ENCODE data around the gene SRI.
"Not testable (repeated sequence)": the region's sequence is repeated elsewhere in the genome, so short reads cannot be mapped to it uniquely, and the experiment has no call there.

Gene SRI

DNA sequence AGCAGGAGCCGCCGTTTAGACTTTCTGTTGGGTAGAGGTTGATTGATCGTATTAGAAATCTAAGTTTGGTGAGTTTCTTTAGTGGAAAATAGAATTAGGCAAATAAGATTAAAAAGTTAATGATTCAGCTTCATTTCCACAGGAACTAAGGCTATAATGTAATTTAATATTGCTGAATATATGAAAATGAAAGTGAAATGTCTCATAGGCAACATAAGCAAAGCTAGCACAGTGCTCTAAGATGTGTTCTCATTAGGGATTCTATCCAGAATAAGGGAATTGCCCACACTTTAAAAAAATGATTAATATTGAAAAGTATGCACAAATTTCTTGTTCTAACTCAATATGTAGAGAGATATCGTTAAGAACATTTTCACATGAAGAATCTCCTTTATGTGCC, 47.0 kb downstream of the SRI start:
- no peak for DNase-seq

DNA sequence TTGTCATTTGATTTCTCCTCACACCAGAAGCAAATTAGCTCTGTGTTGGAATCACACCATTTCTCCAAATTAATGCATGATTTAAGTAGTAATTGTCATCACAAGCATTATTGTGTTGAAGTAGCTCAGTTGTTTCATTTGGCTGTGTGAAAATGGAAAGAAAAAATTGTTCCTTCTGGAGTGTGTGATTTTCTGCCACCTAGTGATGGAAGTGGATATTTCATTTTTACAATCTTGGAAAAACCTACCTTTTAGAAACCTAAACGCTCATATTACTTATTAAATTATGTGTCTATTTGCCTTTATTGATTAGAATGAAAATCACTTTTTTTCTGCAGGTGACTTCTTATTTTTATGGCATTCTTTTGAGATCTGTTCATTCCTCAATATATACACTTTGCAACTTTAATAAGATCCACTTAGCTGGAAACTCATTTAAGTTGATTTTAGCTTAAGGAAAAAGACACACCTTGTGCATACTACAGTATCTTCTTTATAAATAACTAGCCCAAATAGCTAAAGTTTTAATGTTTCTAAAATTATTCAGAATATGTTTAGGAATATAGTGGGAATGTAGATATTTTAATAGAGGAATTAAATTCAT, 50.0 kb downstream of the SRI start:
- DNase-seq, result no peak

DNA sequence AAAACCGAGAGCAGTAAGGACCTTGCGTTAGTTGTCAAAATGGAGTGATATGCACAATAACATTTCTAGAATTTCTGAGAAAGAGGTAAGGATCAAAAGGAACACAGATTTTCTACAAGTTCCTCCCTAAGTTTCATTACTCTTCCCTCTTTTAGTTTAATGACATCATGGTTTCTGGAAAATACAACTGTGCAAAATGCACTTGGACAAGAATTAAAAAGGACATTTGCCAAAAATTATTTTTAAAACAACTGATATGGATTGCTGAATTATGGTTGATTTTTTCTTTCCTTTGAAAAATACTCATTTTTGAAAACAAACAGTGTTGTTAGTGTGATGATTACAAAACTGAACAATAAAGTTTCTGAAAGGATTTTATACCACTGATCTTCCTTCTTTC, 52.1 kb downstream of the SRI start:
- no peak for DNase-seq

DNA sequence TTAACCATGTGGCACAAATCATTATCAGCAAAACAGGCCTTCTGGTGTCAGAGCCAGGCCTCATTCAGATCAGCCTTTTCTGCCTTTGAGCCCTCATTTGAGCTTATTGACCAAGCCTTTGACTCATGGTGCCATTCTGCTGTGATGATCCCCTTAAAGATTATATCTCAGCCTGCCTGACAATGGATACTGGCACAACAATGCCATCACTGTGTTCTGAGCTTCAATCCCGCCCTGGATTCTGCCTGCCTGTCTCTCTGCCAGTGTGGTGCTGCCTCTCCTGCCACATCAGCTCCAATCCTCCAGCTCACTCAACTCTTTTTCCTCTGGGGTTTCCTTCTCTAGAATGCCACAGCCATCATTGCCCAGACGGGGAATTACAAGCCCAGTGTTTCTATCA, 52.6 kb downstream of the SRI start:
- no peak for DNase-seq

DNA sequence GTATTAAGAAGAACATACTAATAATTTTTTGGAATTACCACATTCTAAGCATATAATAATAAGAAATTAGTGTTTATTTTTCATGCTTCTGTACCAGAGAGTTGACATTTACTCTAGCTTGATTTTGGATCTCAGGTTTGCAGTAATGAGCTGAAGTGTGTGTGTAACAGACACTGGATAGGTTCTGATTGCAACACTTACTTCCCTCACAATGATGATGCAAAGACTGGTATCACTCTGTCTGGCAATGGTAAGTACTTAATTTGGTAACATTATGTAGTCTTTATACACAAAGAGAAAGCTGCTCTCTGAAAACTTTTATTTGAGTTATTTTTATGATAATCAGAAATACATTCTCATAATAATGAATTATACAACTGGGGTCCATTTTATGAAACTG, 54.1 kb downstream of the SRI start:
- no peak for DNase-seq

DNA sequence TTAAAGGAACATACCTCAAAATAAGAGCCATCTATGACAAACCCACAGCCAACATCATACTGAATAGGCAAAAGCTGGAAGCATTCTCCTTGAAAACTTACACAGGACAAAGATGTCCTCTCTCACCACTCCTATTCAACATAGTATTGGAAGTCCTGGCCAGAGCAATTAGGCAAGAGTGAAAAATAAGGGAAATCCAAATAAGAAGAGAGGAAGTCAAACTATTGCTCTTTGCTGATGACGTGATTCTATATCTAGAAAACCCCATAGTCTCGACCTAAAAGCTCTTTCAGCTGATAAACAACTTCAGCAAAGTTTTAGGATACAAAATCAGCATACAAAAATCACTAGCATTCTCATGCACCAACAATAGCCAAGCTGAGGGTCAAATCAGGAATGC, 60.1 kb downstream of the SRI start:
- not testable (repeated sequence) for DNase-seq

DNA sequence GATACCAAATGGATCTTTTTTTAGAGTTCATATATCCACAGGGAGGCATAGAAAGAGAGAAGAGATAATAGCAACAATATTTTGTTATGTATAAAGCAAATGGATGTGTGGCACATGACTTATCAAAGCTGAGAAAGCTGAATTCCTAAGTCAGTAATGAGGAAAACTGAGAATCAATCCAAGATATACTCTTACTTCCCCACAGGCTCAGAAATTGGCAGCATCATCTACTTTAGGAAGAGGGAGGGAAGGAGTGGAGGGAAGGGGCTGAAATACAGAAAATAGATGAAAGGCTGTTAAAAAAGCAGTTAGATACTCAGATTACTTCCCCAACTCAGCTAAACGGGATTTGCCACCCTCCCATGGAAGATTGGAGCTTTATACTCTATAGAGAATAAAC, 63.5 kb downstream of the SRI start:
- DNase-seq, result no peak

DNA sequence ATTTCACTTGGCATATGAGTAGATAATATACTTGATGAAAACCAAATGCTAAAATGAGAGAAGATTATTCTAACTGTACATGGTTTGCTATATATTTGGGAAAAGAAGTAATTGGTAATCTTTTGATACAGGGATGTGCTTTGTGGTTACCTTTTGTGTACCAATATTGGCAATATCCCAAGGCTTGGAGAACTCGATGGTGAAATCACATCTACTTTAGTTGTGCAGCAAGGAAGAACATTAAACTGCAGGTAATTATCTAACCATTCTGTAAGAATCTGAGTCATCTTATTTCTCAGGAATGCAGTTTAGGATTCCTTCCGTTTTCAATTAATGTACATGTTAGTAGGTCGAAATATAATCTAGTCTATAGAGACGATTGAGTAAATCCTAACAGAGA, 64.1 kb downstream of the SRI start:
- no peak for DNase-seq
